ENCODE data around the gene ATP6V1F.

DNA sequence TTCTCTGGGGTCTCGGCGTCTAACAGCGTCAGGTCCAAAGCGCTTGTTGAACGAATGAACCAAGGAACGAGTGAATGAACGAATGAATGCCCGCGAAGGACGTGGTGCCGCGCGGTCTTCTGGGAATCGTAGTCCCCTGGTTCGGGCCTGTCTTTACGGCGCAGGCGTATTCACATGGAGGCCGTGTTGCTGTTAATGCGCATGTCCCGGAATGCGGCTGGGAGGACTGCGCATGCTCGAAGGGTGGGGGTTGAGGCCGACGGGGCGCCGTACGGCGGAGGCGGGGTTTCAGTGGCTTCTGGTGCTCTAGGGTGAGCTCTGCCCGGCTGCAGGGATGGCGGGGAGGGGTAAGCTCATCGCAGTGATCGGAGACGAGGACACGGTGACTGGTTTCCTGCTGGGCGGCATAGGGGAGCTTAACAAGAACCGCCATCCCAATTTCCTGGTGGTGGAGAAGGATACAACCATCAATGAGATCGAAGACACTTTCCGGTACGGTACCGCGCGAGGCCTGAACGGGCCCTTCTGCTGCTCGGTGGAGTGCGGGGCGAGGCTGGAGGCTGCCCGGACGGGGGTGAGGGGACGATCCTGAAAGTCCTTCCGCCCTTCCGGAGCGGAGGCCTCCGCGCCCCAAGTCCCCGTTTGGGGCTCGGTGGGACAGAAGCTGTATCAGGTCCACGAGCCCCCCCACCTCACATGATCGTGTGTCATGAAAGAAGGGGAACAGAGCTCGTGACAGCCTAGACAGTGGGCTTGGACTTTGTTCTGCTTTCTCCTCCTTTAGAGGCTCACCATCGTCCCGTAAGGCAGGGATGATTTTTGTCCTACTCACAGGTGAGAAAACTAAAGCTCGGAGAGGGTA, at the start of gene ATP6V1F:
- TF ChIP-seq, protein P1, sequence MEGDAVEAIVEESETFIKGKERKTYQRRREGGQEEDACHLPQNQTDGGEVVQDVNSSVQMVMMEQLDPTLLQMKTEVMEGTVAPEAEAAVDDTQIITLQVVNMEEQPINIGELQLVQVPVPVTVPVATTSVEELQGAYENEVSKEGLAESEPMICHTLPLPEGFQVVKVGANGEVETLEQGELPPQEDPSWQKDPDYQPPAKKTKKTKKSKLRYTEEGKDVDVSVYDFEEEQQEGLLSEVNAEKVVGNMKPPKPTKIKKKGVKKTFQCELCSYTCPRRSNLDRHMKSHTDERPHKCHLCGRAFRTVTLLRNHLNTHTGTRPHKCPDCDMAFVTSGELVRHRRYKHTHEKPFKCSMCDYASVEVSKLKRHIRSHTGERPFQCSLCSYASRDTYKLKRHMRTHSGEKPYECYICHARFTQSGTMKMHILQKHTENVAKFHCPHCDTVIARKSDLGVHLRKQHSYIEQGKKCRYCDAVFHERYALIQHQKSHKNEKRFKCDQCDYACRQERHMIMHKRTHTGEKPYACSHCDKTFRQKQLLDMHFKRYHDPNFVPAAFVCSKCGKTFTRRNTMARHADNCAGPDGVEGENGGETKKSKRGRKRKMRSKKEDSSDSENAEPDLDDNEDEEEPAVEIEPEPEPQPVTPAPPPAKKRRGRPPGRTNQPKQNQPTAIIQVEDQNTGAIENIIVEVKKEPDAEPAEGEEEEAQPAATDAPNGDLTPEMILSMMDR (conservative IDR thresholded peaks at IDR 0.05; ENCODE audit: low read length): no peak
- TF ChIP-seq EZH2phosphoT487 (IDR thresholded peaks at IDR 0.05; ENCODE audit: borderline replicate concordance): no peak

All from Loucy (cell line).